HCT116 (cell line): ENCODE data around the gene SLC9A6. TPM values are rescaled to one million over a fixed set of nuclear protein-coding genes. Genes with fewer than 3 reads are reported as not detected.

ENCODE experiments used
- ATAC-seq: fragments of 200-7000 bp; cut with Tn5 transposase; 2 replicates; pipeline ENCODE4 v1.9.1; 2020; ENCODE audit warnings: mild to moderate bottlenecking, moderate library complexity
- BruUV-seq: library from RNA; stranded (reverse); fragments of 400-500 nt; replicated peaks from 2 replicates; lab custom pipeline; 2021; lab: Mats Ljungman, UMichigan
- CTCF ChIA-PET: fragments of 300-600 bp; sonication (Branson Sonifier 250); formaldehyde crosslinking; loops from one replicate; lab custom pipeline; 2021; ENCODE audit warnings: antibody characterized with exemption; lab: Charles Lee
- POLR2A ChIA-PET: fragments of 300-600, 350-600 bp; sonication (Branson Sonifier 250); formaldehyde crosslinking; loops from one replicate; lab custom pipeline; 2021; ENCODE audit warnings: antibody characterized with exemption; lab: Charles Lee
- RAD21 ChIA-PET, 2 experiments: fragments of 300-600 bp; sonication (Branson Sonifier 250); formaldehyde crosslinking; loops; one replicate each; lab custom pipeline; 2023; ENCODE audit warnings: low total read pairs in 2 of 2; ENCODE audit not compliant: uncharacterized antibody in 2 of 2, unreplicated experiment in 2 of 2, low non-redundant PET in 1 of 2; lab: Charles Lee
- DNase-seq: peaks from one replicate; pipeline ENCODE4 v3.0.0-alpha.2; 2010; ENCODE audit warnings: low read depth, low spot score
- H2AFZ ChIP-seq: fragments of 200-600 bp; shearing (Covaris generic), sonication (generic); 2 replicates; pipeline ENCODE4 v1.6.1; 2017; ENCODE audit warnings: low read depth, mixed run types, mixed read lengths, antibody characterized with exemption, low read length; ENCODE audit not compliant: poor library complexity, severe bottlenecking
- H3K27ac ChIP-seq: 2 replicates; pipeline ENCODE4 v1.5.1; 2012; ENCODE audit warnings: low read depth, low read length
- H3K27me3 ChIP-seq: fragments of 200-600 bp; sonication (generic); 2 replicates; pipeline ENCODE4 v1.6.1; 2016; ENCODE audit warnings: mixed run types, low read length, mixed read lengths; ENCODE audit not compliant: insufficient read depth
- H3K36me3 ChIP-seq, 2 experiments: fragments of 200-500 bp in 1 of 2; fragments of 200-600 bp in 1 of 2; sonication (Bioruptor generic) in 1 of 2; sonication (generic) in 1 of 2; 2 replicates each; pipeline versions ENCODE4 v1.5.1 to v1.6.1; 2014 to 2016; ENCODE audit warnings: low read length in 2 of 2, inconsistent platforms in 1 of 2, mixed read lengths in 1 of 2, mixed run types in 1 of 2; ENCODE audit not compliant: insufficient read depth in 2 of 2, control insufficient read depth in 1 of 2
- H3K4me1 ChIP-seq, 2 experiments: fragments of 200-600 bp in 1 of 2; sonication (generic) in 1 of 2; 2 replicates each; pipeline versions ENCODE4 v1.5.1 to v1.6.1; 2012 to 2017; ENCODE audit warnings: low read length in 2 of 2, inconsistent platforms in 1 of 2, mild to moderate bottlenecking in 1 of 2, mixed read lengths in 1 of 2, mixed run types in 1 of 2, moderate library complexity in 1 of 2; ENCODE audit not compliant: insufficient read depth in 2 of 2, control insufficient read depth in 1 of 2
- H3K4me2 ChIP-seq: fragments of 200-600 bp; sonication (generic); 2 replicates; pipeline ENCODE4 v1.6.1; 2017; ENCODE audit warnings: mixed run types, low read length, mixed read lengths
- H3K4me3 ChIP-seq, 2 experiments: fragments of 200-600 bp in 1 of 2; sonication (generic) in 1 of 2; replicated peaks in 1 of 2; 2 replicates each; pipeline ENCODE4 v1.5.1; 2011 to 2016; ENCODE audit warnings: low read length in 2 of 2, control low read depth in 1 of 2, low read depth in 1 of 2, mild to moderate bottlenecking in 1 of 2, mixed read lengths in 1 of 2, mixed run types in 1 of 2
- H3K79me2 ChIP-seq: fragments of 200-600 bp; sonication (generic); 2 replicates; pipeline ENCODE4 v1.6.1; 2017; ENCODE audit warnings: mild to moderate bottlenecking, mixed run types, low read length, moderate library complexity, mixed read lengths; ENCODE audit not compliant: insufficient read depth
- H3K9ac ChIP-seq: fragments of 200-600 bp; sonication (generic); 2 replicates; pipeline ENCODE4 v1.6.1; 2016; ENCODE audit warnings: low read length, mixed read lengths
- H3K9me2 ChIP-seq: fragments of 200-600 bp; sonication (generic), shearing (Covaris generic); 2 replicates; pipeline ENCODE4 v1.6.1; 2017; ENCODE audit warnings: mixed run types, mild to moderate bottlenecking, moderate library complexity; ENCODE audit not compliant: insufficient read depth
- H3K9me3 ChIP-seq, 2 experiments: fragments of 200-500 bp in 1 of 2; fragments of 200-600 bp in 1 of 2; sonication (Bioruptor generic) in 1 of 2; sonication (generic) in 1 of 2; 2 replicates each; pipeline ENCODE4 v1.6.1; 2014 to 2017; ENCODE audit warnings: low read length in 2 of 2, mixed read lengths in 2 of 2, inconsistent platforms in 1 of 2, low read depth in 1 of 2, mild to moderate bottlenecking in 1 of 2, mixed run types in 1 of 2, moderate library complexity in 1 of 2; ENCODE audit not compliant: control insufficient read depth in 1 of 2, insufficient read depth in 1 of 2
- H4K20me1 ChIP-seq: fragments of 200-600 bp; sonication (generic), shearing (Covaris generic); 2 replicates; pipeline ENCODE4 v1.6.1; 2017; ENCODE audit warnings: mixed run types, mild to moderate bottlenecking, moderate library complexity; ENCODE audit not compliant: insufficient read depth
- ATF3 ChIP-seq: IDR thresholded peaks from 2 replicates; pipeline ENCODE4 v1.6.1; 2012
- CBX3 ChIP-seq: IDR thresholded peaks from 2 replicates; pipeline ENCODE4 v1.6.1; 2012; ENCODE audit warnings: low read depth
- CTCF ChIP-seq, 3 experiments: fragments of 200-600 bp in 1 of 3; sonication (generic) in 1 of 3; IDR thresholded peaks in 2 of 3; conservative IDR thresholded peaks in 1 of 3; 2 replicates each; pipeline ENCODE4 v1.5.1; 2012 to 2017; ENCODE audit warnings: low read depth in 2 of 3, low read length in 2 of 3, antibody characterized with exemption in 1 of 3, borderline replicate concordance in 1 of 3, control low read depth in 1 of 3, mild to moderate bottlenecking in 1 of 3, mixed read lengths in 1 of 3, mixed run types in 1 of 3, moderate library complexity in 1 of 3; ENCODE audit not compliant: insufficient read depth in 1 of 3
- EZH2 ChIP-seq: fragments of 200-600 bp; sonication (generic); IDR thresholded peaks from 2 replicates; pipeline ENCODE4 v1.6.1; 2017; ENCODE audit warnings: antibody characterized with exemption, mixed run types
- FOSL1 ChIP-seq: IDR thresholded peaks from 2 replicates; pipeline ENCODE4 v1.6.1; 2012; ENCODE audit warnings: low read depth
- MAX ChIP-seq: IDR thresholded peaks from 2 replicates; pipeline ENCODE4 v1.6.1; 2012
- POLR2AphosphoS5 ChIP-seq: IDR thresholded peaks from 2 replicates; pipeline ENCODE4 v1.6.1; 2011; ENCODE audit warnings: mild to moderate bottlenecking, low read depth, low read length, moderate library complexity
- RAD21 ChIP-seq: IDR thresholded peaks from 2 replicates; pipeline ENCODE4 v1.6.1; 2012; ENCODE audit warnings: low read depth, mild to moderate bottlenecking
- REST ChIP-seq: IDR thresholded peaks from 2 replicates; pipeline ENCODE4 v1.6.1; 2012; ENCODE audit warnings: low read depth
- SIN3A ChIP-seq: IDR thresholded peaks from 2 replicates; pipeline ENCODE4 v1.6.1; 2012; ENCODE audit warnings: low read depth
- SP1 ChIP-seq: IDR thresholded peaks from 2 replicates; pipeline ENCODE4 v1.6.1; 2012; ENCODE audit warnings: low read depth
- SRF ChIP-seq: IDR thresholded peaks from 2 replicates; pipeline ENCODE4 v1.6.1; 2012; ENCODE audit warnings: low read depth
- TCF7L2 ChIP-seq: IDR thresholded peaks from 2 replicates; pipeline ENCODE4 v1.7.0; 2011; ENCODE audit warnings: borderline replicate concordance, inconsistent platforms; ENCODE audit not compliant: insufficient read depth, insufficient read length; ENCODE audit errors: extremely low read depth
- YY1 ChIP-seq: IDR thresholded peaks from 2 replicates; pipeline ENCODE4 v1.6.1; 2011; ENCODE audit warnings: low read length, low read depth, moderate library complexity, mild to moderate bottlenecking; ENCODE audit not compliant: insufficient replicate concordance; ENCODE audit errors: extremely low read depth
- ZFX ChIP-seq: fragments of 450-650 bp; IDR thresholded peaks from 2 replicates; pipeline ENCODE4 v1.6.1; 2017
- intact Hi-C: fragments of 100-400 bp; cut with micrococcal nuclease; formaldehyde crosslinking; loops from 2 replicates; pipeline ENCODE4 v1.10.0; 2022
- total RNA-seq: library from RNA; stranded (reverse); gene quantifications from one replicate; pipeline ENCODE4 v1.2.1, GENCODE V29; 2021; ENCODE audit not compliant: unreplicated experiment

The SLC9A6 gene
- total RNA-seq, 1 experiment from 2014 or later: 10.8 TPM

GRCh38 chrX:136032370-136032769 lies 47.1 kb downstream of the SLC9A6 start:
- ATAC-seq (no peak), DNase-seq (no peak)
- Histone ChIP-seq H3K4me1 (no peaks in the 10 kb centered on the region), H4K20me1 (no peaks in the 10 kb centered on the region), H3K27me3 (no peaks in the 10 kb centered on the region), H3K9me2 (no peaks in the 10 kb centered on the region), H3K9me3 (no peaks in the 10 kb centered on the region), H2AFZ (no peak overlapping the region), H3K79me2 (no peaks in the 10 kb centered on the region), H3K9ac (no peak overlapping the region), H3K4me2 (no peak overlapping the region), H3K36me3 (no peaks in the 10 kb centered on the region), H3K27ac (no peak overlapping the region), H3K4me3 (no peak overlapping the region)
- RAD21 ChIA-PET: no interaction called here
- BruUV-seq: no TSS peak
- POLR2A ChIA-PET: no interaction called here
- CTCF ChIA-PET: no interaction called here
- TF ChIP-seq SIN3A: no peak
- TF ChIP-seq CBX3: no peak
- TF ChIP-seq ATF3: no peak
- no peak for TF ChIP-seq POLR2AphosphoS5
- no peak for TF ChIP-seq SRF
- intact Hi-C loops: no loop called here

- Histone ChIP-seq H4K20me1 (no peaks in the 10 kb centered on the region), H3K9ac (no peak overlapping the region), H3K27ac (no peak overlapping the region), H3K9me3 (no peaks in the 10 kb centered on the region), H3K27me3 (no peaks in the 10 kb centered on the region), H3K4me3 (no peak overlapping the region), H2AFZ (no peak overlapping the region), H3K9me2 (no peaks in the 10 kb centered on the region), H3K4me2 (no peak overlapping the region), H3K36me3 (no peaks in the 10 kb centered on the region), H3K79me2 (no peaks in the 10 kb centered on the region), H3K4me1 (no peaks in the 10 kb centered on the region)
- POLR2A ChIA-PET: no interaction called here
- CTCF ChIA-PET: no interaction called here
- RAD21 ChIA-PET: no interaction called here
- no peak for TF ChIP-seq POLR2AphosphoS5
- no peak for TF ChIP-seq EZH2
- TF ChIP-seq SRF: no peak
- TF ChIP-seq TCF7L2: no peak
- no peak for TF ChIP-seq RAD21
- TF ChIP-seq REST: no peak
- TF ChIP-seq MAX: no peak
- no peak for TF ChIP-seq FOSL1
- no peak for TF ChIP-seq YY1
- TF ChIP-seq CTCF (IDR thresholded peaks at IDR 0.05 in 2 of 3, conservative IDR thresholded peaks at IDR 0.05 in 1 of 3; ENCODE audit: borderline replicate concordance in 1 of 3, insufficient read depth in 1 of 3, low read depth in 2 of 3, low read length in 2 of 3): no peak
- TF ChIP-seq SP1: no peak
- no peak for TF ChIP-seq ZFX
- BruUV-seq: no TSS peak
- DNase-seq (no peak), ATAC-seq (no peak)
- intact Hi-C loops: no loop called here
These were observed 49.4 kb downstream of the SLC9A6 start for GRCh38 chrX:136034668-136035067.
